Astrocyte of the cerebellum (primary cell): ENCODE data around the gene REX1BD.

Experiments
- DNase-seq: peaks from one replicate; pipeline ENCODE4 v3.0.0-alpha.2; 2011; ENCODE audit warnings: low read depth
- H3K4me3 ChIP-seq: 2 replicates; pipeline ENCODE4 v1.5.1; 2011; ENCODE audit warnings: mild to moderate bottlenecking, low read depth, low read length, moderate library complexity
- in situ Hi-C: cut with HindIII; loops from 2 replicates; pipeline ENCODE4 v1.10.0; 2017; ENCODE audit warnings: low sequenced_read_pairs
- TF ChIP-seq, protein P1 (sequence below): IDR thresholded peaks from 2 replicates; pipeline ENCODE4 v1.5.1; 2012; ENCODE audit warnings: low read length, low read depth, moderate library complexity, mild to moderate bottlenecking; ENCODE audit errors: missing control alignments

Gene REX1BD

DNA sequence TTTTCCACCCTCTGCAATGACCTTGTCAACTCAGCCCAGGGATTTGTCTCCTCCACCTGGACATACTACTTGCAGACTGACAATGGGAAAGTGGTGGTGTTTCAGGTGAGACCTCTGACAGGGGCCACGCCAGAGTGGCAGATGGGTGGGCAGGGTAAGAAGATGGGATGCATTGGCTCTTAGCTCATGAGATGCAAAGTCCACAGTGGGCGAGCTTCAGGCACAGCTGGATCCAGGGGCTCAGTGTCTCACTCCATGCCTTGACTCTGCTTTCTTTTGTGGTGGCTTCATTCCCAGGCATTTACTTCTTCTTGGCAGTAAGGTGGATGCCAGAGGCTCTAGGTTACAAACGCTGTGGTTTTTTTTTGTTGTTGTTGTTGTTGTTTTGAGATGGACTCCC, 27.4 kb downstream of the REX1BD start:
- TF ChIP-seq, protein P1, sequence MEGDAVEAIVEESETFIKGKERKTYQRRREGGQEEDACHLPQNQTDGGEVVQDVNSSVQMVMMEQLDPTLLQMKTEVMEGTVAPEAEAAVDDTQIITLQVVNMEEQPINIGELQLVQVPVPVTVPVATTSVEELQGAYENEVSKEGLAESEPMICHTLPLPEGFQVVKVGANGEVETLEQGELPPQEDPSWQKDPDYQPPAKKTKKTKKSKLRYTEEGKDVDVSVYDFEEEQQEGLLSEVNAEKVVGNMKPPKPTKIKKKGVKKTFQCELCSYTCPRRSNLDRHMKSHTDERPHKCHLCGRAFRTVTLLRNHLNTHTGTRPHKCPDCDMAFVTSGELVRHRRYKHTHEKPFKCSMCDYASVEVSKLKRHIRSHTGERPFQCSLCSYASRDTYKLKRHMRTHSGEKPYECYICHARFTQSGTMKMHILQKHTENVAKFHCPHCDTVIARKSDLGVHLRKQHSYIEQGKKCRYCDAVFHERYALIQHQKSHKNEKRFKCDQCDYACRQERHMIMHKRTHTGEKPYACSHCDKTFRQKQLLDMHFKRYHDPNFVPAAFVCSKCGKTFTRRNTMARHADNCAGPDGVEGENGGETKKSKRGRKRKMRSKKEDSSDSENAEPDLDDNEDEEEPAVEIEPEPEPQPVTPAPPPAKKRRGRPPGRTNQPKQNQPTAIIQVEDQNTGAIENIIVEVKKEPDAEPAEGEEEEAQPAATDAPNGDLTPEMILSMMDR: no peak
- no peak for DNase-seq
- H3K4me3 ChIP-seq: no peak overlapping the region
- in situ Hi-C loops: no loop called here

DNA sequence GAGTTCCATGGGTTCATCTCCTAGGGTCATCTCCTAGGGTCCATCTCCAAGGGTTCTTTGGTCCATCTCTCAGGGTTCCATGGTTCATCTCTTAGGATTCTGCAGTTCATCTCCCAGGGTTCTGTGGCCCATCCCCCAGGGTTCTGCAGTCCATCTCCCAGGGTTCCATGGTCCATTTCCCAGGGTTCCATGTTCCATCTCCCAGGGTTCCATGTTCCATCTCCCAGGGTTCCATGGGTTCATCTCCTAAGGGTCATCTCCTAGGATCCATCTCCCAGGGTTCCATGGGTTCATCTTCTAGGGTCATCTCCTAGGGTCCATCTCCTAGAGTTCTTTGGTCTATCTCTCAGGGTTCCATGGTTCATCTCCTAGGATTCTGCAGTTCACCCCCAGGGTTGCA, 29.0 kb downstream of the REX1BD start:
- in situ Hi-C loops: no loop called here
- TF ChIP-seq, protein P1: no peak
- no peak for DNase-seq
- no peak overlapping the region for H3K4me3 ChIP-seq

DNA sequence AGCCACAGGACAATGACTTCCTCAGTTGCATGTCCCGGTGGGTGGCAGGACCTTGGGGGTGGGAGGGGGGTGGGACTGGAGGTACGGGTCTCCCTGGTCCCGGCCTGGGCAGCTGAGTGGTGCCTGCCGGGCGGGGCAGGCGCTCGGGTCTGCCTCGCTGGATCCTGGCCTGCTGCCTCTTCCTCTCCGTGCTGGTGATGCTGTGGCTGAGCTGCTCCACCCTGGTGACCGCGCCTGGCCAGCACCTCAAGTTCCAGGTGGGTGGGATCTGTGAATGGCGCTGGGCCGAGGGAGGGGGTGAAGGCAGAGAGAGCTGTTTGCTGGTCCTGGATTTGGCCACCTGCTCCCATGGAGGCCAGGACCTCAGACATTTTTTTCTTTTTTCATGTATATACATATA, 29.6 kb downstream of the REX1BD start:
- TF ChIP-seq, protein P1: no peak
- no peak overlapping the region for H3K4me3 ChIP-seq
- DNase-seq: no peak
- in situ Hi-C loops: no loop called here

DNA sequence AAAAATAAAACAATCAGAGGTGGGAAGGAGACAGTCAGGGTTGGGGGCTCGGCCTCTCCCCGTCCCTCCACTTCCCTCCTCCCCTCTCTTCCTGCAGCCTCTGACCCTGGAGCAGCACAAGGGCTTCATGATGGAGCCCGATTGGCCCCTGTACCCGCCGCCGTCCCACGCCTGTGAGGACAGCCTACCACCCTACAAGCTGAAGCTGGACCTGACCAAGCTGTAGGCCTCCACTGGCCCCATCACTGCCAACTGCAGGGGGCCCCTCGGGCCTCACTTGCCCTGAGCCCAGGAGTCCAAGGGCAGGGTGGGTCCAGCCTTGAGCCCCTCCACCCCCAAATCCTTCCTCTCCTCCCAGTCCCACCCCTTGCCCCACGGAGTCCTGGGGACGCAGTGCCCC, 31.7 kb downstream of the REX1BD start:
- TF ChIP-seq, protein P1: no peak
- no peak for DNase-seq
- in situ Hi-C loops: no loop called here
- H3K4me3 ChIP-seq: no peak overlapping the region

DNA sequence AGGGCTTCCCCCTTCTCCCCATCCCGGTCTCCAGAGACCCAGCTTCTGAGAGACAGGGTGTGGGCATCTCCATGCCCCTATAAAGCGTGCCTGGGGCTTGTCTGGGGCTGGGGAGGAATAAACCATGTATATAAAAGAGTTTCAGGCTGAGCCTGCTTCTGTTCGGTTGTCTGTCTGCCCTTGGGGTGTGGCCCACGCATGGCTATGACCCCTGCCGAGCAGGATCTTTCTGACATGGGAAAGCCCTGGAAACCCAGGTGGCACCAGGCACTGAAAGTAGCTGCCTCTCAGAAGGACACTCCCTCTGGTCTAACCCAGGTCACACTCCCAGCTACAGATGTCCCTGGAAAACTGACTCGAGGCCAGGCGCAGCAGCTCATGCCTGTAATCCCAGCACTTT, 32.3 kb downstream of the REX1BD start:
- TF ChIP-seq, protein P1: no peak
- in situ Hi-C loops: no loop called here
- no peak for DNase-seq
- no peak overlapping the region for H3K4me3 ChIP-seq

DNA sequence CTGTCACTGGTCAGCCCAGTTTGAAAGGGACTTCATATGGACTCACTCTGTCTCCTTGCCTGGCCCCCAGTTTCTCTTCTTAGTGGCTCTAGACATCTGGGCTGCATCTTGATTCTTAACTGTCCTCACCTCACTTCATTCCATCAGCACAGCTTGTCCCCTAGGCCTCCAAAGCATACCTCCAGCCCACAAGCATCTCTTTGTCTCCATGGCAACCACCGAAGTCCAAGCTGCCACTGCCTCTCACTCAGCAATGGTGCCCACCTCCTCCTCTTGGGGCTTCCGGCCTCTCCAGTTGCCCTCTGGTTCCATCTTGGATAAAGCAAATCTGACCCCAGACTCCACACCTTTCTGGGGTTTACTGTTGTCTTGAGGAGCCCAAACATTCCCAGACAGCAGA, 38.3 kb downstream of the REX1BD start:
- no peak for DNase-seq
- in situ Hi-C loops: no loop called here
- TF ChIP-seq, protein P1: no peak
- H3K4me3 ChIP-seq: no peak overlapping the region
